ENCODE results near the gene ZNF764.

GRCh38 chr16:30602616-30603277, 44.6 kb upstream of the ZNF764 start:
- TF ChIP-seq CTCF (optimal IDR thresholded peaks at IDR 0.05 in 1 of 3, IDR thresholded peaks at IDR 0.05 in 1 of 3, conservative IDR thresholded peaks at IDR 0.05 in 1 of 3; ENCODE audit: extremely low read depth in 1 of 3, insufficient read depth in 2 of 3, low read length in 3 of 3) (no peak), EZH2 (IDR thresholded peaks at IDR 0.05; ENCODE audit: low read length) (no peak)
